OCI-LY3 (cell line): Measurements from ENCODE around the gene ASCC1.

Source experiments
- H2AFZ ChIP-seq: fragments of 200-600, 300-600 bp; shearing (Covaris generic); 2 replicates; pipeline ENCODE4 v1.6.0; 2014; ENCODE audit warnings: antibody characterized with exemption, low read depth, low read length
- H3K27ac ChIP-seq: fragments of 200-600, 300-600 bp; sonication (generic); 2 replicates; pipeline ENCODE4 v1.5.1; 2014; ENCODE audit warnings: mild to moderate bottlenecking, low read length, moderate library complexity, mixed read lengths
- H3K27me3 ChIP-seq: fragments of 200-600, 300-600 bp; sonication (generic); 2 replicates; pipeline ENCODE4 v1.6.1; 2014; ENCODE audit warnings: low read depth, low read length, mixed read lengths
- H3K36me3 ChIP-seq: fragments of 200-600, 300-600 bp; sonication (generic); replicated peaks from 2 replicates; pipeline ENCODE3; 2014; ENCODE audit warnings: low read depth, low read length, mixed read lengths
- H3K4me1 ChIP-seq: fragments of 300-600, 200-600 bp; sonication (generic); 2 replicates; pipeline ENCODE4 v1.6.1; 2014; ENCODE audit warnings: low read length, mixed read lengths
- H3K4me2 ChIP-seq: fragments of 200-600, 300-600 bp; sonication (generic); 2 replicates; pipeline ENCODE4 v1.6.1; 2014; ENCODE audit warnings: low read length, mixed read lengths
- H3K4me3 ChIP-seq: fragments of 300-600, 200-600 bp; sonication (generic); 2 replicates; pipeline ENCODE4 v1.5.1; 2014; ENCODE audit warnings: antibody characterized with exemption, mild to moderate bottlenecking, low read length, moderate library complexity
- H3K79me2 ChIP-seq: fragments of 300-600, 200-600 bp; shearing (Covaris generic); 2 replicates; pipeline ENCODE4 v1.6.1; 2014; ENCODE audit warnings: mild to moderate bottlenecking, low read length, mixed read lengths
- H3K9ac ChIP-seq: fragments of 300-600, 200-600 bp; shearing (Covaris generic); 2 replicates; pipeline ENCODE4 v1.6.0; 2014; ENCODE audit warnings: mild to moderate bottlenecking, low read length, moderate library complexity
- H3K9me3 ChIP-seq: fragments of 200-600, 300-600 bp; shearing (Covaris generic); 2 replicates; pipeline ENCODE4 v1.6.1; 2014; ENCODE audit warnings: low read length, mixed read lengths; ENCODE audit not compliant: insufficient read depth
- H4K20me1 ChIP-seq: fragments of 200-600, 300-600 bp; sonication (generic); 2 replicates; pipeline ENCODE4 v1.6.1; 2016; ENCODE audit warnings: low read length, mixed read lengths; ENCODE audit not compliant: insufficient read depth
- CTCF ChIP-seq: fragments of 200-600, 300-600 bp; sonication (generic); IDR thresholded peaks from 2 replicates; pipeline ENCODE4 v1.5.1; 2014; ENCODE audit warnings: antibody characterized with exemption, low read length, low read depth
- EZH2phosphoT487 ChIP-seq: fragments of 200-600 bp; shearing (Covaris generic); IDR thresholded peaks from 2 replicates; pipeline ENCODE4 v1.6.1; 2018; ENCODE audit warnings: antibody characterized with exemption, mixed run types, low read depth

ASCC1 gene

GRCh38 chr10:72090326-72090725, 125.8 kb downstream of the ASCC1 start:
- no peak for TF ChIP-seq CTCF
- no peak for TF ChIP-seq EZH2phosphoT487
- Histone ChIP-seq H3K4me2 (no peak overlapping the region), H3K27me3 (peaks cover 16% of the 10 kb centered on the region), H3K9ac (no peak overlapping the region), H2AFZ (no peak overlapping the region), H3K4me3 (no peak overlapping the region), H4K20me1 (no peaks in the 10 kb centered on the region), H3K36me3 (no peaks in the 10 kb centered on the region), H3K9me3 (no peaks in the 10 kb centered on the region), H3K79me2 (no peaks in the 10 kb centered on the region), H3K27ac (no peak overlapping the region), H3K4me1 (peaks cover 27% of the 10 kb centered on the region)

- Histone ChIP-seq H3K4me2 (no peak overlapping the region), H3K9ac (no peak overlapping the region), H3K79me2 (no peaks in the 10 kb centered on the region), H4K20me1 (no peaks in the 10 kb centered on the region), H3K27ac (no peak overlapping the region), H3K9me3 (no peaks in the 10 kb centered on the region), H3K4me1 (peaks cover 27% of the 10 kb centered on the region), H3K27me3 (peaks cover 16% of the 10 kb centered on the region), H3K36me3 (no peaks in the 10 kb centered on the region), H3K4me3 (no peak overlapping the region), H2AFZ (no peak overlapping the region)
- TF ChIP-seq CTCF (no peak), EZH2phosphoT487 (no peak)
Observed at GRCh38 chr10:72089618-72090017, 126.5 kb downstream of the ASCC1 start.

GRCh38 chr10:72088889-72089575, 127.0 kb downstream of the ASCC1 start:
- Histone ChIP-seq H3K36me3 (no peaks in the 10 kb centered on the region), H3K4me1 (peaks cover 27% of the 10 kb centered on the region), H3K27ac (no peak overlapping the region), H3K9ac (no peak overlapping the region), H3K4me2 (peak overlapping the region; percentile 96), H2AFZ (no peak overlapping the region), H3K9me3 (no peaks in the 10 kb centered on the region), H3K4me3 (peak overlapping the region; percentile 87), H4K20me1 (no peaks in the 10 kb centered on the region), H3K27me3 (peaks cover 16% of the 10 kb centered on the region), H3K79me2 (no peaks in the 10 kb centered on the region)
- no peak for TF ChIP-seq EZH2phosphoT487
- no peak for TF ChIP-seq CTCF

GRCh38 chr10:72087969-72088888, 127.8 kb downstream of the ASCC1 start, which contains the start of gene SPOCK2:
Gene SPOCK2, minus strand, starts transcription at chr10:72088551. Its CDS starts 223 bp downstream, at chr10:72088328.
- no peak for TF ChIP-seq CTCF
- TF ChIP-seq EZH2phosphoT487 = no peak
- H3K27ac ChIP-seq = no peak within 1 kb of the TSS
- H3K4me2 ChIP-seq = peak within 1 kb of the TSS; percentile 96
- no peaks in the 10 kb centered on the region for H3K9me3 ChIP-seq
- 0 out of 2 replicates have a peak within 1 kb of the TSS, but pooled peaks have one; percentile 55 for H2AFZ ChIP-seq
- H3K36me3 ChIP-seq = no peaks in the 10 kb centered on the region
- H3K4me1 ChIP-seq = peaks cover 27% of the 10 kb centered on the region
- H4K20me1 ChIP-seq = no peaks in the 10 kb centered on the region
- peak within 1 kb of the TSS; percentile 75 for H3K9ac ChIP-seq
- H3K79me2 ChIP-seq = no peaks in the 10 kb centered on the region
- peaks cover 16% of the 10 kb centered on the region for H3K27me3 ChIP-seq
- H3K4me3 ChIP-seq = peak within 1 kb of the TSS; percentile 87
